ENCODE results near the gene GPR142. TPM values are rescaled to one million over a fixed set of nuclear protein-coding genes. Genes with fewer than 3 reads are reported as not detected.

GPR142 gene
- total RNA-seq, 1 experiment from 2014 or later = not detected

DNA sequence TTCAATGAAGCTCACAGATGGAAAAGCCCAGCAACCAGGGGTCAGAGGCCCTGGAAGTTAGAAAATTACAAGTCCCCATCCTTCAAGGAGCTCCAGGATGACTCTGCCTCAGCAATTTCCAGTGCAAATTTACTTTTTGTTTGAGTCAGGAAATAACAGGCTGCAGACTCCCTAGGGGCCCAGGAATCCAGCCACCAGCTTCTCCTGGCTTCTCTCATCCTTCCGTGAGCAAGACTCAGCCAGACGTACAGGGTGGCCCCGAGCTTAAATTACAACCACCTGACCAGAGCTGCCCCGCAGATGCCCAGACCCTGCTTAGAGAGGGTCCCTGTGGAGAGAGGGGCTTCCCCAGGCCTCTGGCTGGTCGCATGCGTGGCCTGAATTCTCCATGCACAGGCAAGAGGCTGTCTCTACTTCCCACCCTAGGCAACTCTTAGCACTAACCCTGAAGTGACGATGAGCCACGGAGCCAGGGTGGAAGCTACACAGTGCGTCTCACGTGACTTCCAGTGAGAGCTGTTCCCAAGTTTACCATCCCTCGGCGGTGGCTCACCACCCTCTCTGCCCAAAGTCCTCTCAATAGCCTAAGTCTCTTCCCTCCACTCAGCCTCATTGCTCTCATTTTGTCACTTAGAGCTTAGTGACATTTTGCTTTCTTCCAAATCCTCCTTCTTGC is 27.1 kb downstream of the GPR142 start:
- POLR2A ChIA-PET = interaction anchor here (0.8 to 1.5 kb wide), 3 partner anchors 23 to 34 kb away, joined by 3 to 5 read pairs (median 4); no protein-coding TSS in a partner anchor
- CTCF ChIA-PET = interaction anchor here (0.6 to 3.0 kb wide), 5 partner anchors 14 to 507 kb away, joined by 3 to 21 read pairs (median 6); no protein-coding TSS in a partner anchor
- intact Hi-C loops (cut with micrococcal nuclease) = no loop called here
- H3K27ac Mint-ChIP-seq (ENCODE audit: low read depth, unreplicated experiment) = no peak overlapping the region
- no TSS peak for BruUV-seq (replicated peaks)
- H3K9me3 Mint-ChIP-seq (ENCODE audit: unreplicated experiment) = no peaks in the 10 kb centered on the region
- no peak overlapping the region for H3K4me3 Mint-ChIP-seq (ENCODE audit: unreplicated experiment)
- peaks cover 6% of the 10 kb centered on the region for H3K4me1 Mint-ChIP-seq (ENCODE audit: insufficient read depth, unreplicated experiment)
- DNase-seq (ENCODE audit: unreplicated experiment) = no peak
- H3K27me3 Mint-ChIP-seq (ENCODE audit: insufficient read depth, unreplicated experiment) = peaks cover 14% of the 10 kb centered on the region
- H3K36me3 Mint-ChIP-seq (ENCODE audit: insufficient read depth, unreplicated experiment) = no peaks in the 10 kb centered on the region
- TF ChIP-seq, protein P1, sequence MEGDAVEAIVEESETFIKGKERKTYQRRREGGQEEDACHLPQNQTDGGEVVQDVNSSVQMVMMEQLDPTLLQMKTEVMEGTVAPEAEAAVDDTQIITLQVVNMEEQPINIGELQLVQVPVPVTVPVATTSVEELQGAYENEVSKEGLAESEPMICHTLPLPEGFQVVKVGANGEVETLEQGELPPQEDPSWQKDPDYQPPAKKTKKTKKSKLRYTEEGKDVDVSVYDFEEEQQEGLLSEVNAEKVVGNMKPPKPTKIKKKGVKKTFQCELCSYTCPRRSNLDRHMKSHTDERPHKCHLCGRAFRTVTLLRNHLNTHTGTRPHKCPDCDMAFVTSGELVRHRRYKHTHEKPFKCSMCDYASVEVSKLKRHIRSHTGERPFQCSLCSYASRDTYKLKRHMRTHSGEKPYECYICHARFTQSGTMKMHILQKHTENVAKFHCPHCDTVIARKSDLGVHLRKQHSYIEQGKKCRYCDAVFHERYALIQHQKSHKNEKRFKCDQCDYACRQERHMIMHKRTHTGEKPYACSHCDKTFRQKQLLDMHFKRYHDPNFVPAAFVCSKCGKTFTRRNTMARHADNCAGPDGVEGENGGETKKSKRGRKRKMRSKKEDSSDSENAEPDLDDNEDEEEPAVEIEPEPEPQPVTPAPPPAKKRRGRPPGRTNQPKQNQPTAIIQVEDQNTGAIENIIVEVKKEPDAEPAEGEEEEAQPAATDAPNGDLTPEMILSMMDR (IDR thresholded peaks at IDR 0.05; ENCODE audit: unreplicated experiment) = no peak

DNA sequence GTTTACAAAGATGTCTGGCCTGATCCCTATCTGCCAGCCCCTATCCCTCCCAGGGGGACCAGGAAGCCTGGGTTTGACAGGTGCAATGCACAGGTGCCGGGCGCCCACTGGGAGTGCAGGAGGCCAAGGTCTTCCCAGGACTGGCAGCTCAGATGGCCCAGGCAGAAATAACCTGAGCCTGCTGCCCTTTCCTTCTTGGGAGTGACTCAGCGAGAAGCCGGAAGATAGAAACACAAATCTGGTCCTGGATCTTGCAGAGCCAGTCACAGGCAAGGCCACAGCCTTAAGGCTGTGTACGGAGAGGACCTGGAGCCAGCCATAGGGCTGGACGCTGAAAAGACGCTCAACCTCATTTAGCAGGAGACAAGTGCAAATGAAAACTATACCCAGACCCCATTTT is 27.7 kb downstream of the GPR142 start:
- CTCF ChIA-PET = interaction anchor here (0.7 to 3.0 kb wide), 3 partner anchors 15 to 507 kb away, joined by 3 to 21 read pairs (median 6); no protein-coding TSS in a partner anchor
- Mint-ChIP-seq H3K9me3 (ENCODE audit: unreplicated experiment) (no peaks in the 10 kb centered on the region), H3K27ac (ENCODE audit: low read depth, unreplicated experiment) (no peak overlapping the region), H3K4me1 (ENCODE audit: insufficient read depth, unreplicated experiment) (peaks cover 6% of the 10 kb centered on the region), H3K36me3 (ENCODE audit: insufficient read depth, unreplicated experiment) (no peaks in the 10 kb centered on the region), H3K27me3 (ENCODE audit: insufficient read depth, unreplicated experiment) (peaks cover 8% of the 10 kb centered on the region), H3K4me3 (ENCODE audit: unreplicated experiment) (no peak overlapping the region)
- DNase-seq (ENCODE audit: unreplicated experiment) = no peak
- intact Hi-C loops (cut with micrococcal nuclease) = no loop called here
- BruUV-seq (replicated peaks) = no TSS peak
- TF ChIP-seq, protein P1 (IDR thresholded peaks at IDR 0.05; ENCODE audit: unreplicated experiment) = no peak
- POLR2A ChIA-PET = interaction anchor here (0.8 kb wide), 1 partner anchor 34 kb away, joined by 4 read pairs; no protein-coding TSS in a partner anchor

DNA sequence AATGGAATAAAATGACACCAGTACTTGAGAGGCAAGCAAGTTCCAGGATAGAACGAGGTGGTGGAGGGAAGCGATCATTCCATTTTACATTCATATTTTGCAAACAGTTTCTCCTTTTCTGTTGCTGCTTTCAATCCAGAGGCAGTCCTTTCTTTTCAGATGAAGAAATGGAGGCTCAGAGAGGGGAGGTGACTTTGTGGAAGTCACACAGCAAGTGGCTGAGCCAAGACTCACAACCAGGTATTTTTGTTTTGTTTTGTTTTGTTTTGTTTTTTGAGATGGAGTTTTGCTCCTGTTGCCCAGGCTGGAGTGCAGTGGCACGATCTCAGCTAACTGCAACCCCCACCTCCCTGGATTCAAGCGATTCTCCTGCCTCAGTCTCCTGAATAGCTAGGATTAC is 29.3 kb downstream of the GPR142 start:
- no peak for DNase-seq (ENCODE audit: unreplicated experiment)
- ChIA-PET POLR2A (no interaction called here), CTCF (interaction anchor here (0.7 to 1.0 kb wide), 3 partner anchors 17 to 86 kb away, joined by 3 read pairs; no protein-coding TSS in a partner anchor)
- Mint-ChIP-seq H3K36me3 (ENCODE audit: insufficient read depth, unreplicated experiment) (no peaks in the 10 kb centered on the region), H3K27me3 (ENCODE audit: insufficient read depth, unreplicated experiment) (no peaks in the 10 kb centered on the region), H3K4me1 (ENCODE audit: insufficient read depth, unreplicated experiment) (peaks cover 6% of the 10 kb centered on the region), H3K4me3 (ENCODE audit: unreplicated experiment) (no peak overlapping the region), H3K27ac (ENCODE audit: low read depth, unreplicated experiment) (no peak overlapping the region), H3K9me3 (ENCODE audit: unreplicated experiment) (no peaks in the 10 kb centered on the region)
- intact Hi-C loops (cut with micrococcal nuclease) = no loop called here
- TF ChIP-seq, protein P1 (IDR thresholded peaks at IDR 0.05; ENCODE audit: unreplicated experiment) = no peak
- no TSS peak for BruUV-seq (replicated peaks)

DNA sequence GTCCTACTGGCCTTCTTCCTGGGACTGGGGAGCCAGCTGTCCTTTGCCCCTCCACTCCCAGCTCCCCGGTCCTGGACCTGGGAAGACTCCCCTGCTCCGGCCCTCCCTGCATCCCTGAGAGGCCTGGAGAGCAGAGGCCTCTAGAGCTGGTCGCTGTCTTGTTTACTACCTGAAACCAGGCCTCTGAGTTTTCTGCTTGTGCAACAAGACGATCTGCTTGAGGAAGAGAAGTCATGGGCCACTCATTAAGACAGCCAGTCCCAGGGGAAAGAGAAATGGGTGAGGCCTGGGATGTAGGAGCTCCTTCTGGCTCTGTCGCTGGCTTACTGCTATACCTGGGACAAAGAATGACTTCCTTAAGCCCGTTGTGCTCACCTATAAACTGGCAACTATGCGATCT is 34.7 kb downstream of the GPR142 start:
- H3K27ac Mint-ChIP-seq (ENCODE audit: low read depth, unreplicated experiment) = no peak overlapping the region
- no peaks in the 10 kb centered on the region for H3K36me3 Mint-ChIP-seq (ENCODE audit: insufficient read depth, unreplicated experiment)
- intact Hi-C loops (cut with micrococcal nuclease) = no loop called here
- no peaks in the 10 kb centered on the region for H3K4me1 Mint-ChIP-seq (ENCODE audit: insufficient read depth, unreplicated experiment)
- POLR2A ChIA-PET = no interaction called here
- DNase-seq (ENCODE audit: unreplicated experiment) = no peak
- no peaks in the 10 kb centered on the region for H3K9me3 Mint-ChIP-seq (ENCODE audit: unreplicated experiment)
- H3K4me3 Mint-ChIP-seq (ENCODE audit: unreplicated experiment) = no peak overlapping the region
- CTCF ChIA-PET = interaction anchor here (0.9 kb wide), 1 partner anchor 55 kb away, joined by 4 read pairs; no protein-coding TSS in a partner anchor
- TF ChIP-seq, protein P1 (IDR thresholded peaks at IDR 0.05; ENCODE audit: unreplicated experiment) = no peak
- BruUV-seq (replicated peaks) = no TSS peak
- no peaks in the 10 kb centered on the region for H3K27me3 Mint-ChIP-seq (ENCODE audit: insufficient read depth, unreplicated experiment)

Measured in MCF 10A (cell line).